Measurements from ENCODE around the gene TUBGCP6.

Gene TUBGCP6

GRCh38 chr22:50244420-50245213 is at the start of gene TUBGCP6:
TSS of gene TUBGCP6 (minus strand) at chr22:50245023. CDS start at chr22:50244459, 564 bp downstream.
- Histone ChIP-seq H3K9ac (ENCODE audit: insufficient read length) (peak within 1 kb of the TSS; percentile 87), H3K27ac (peak within 1 kb of the TSS; percentile 84; the same call in 1 of the 2 replicates), H3K9me3 (ENCODE audit: low read depth, low read length) (no peaks in the 10 kb centered on the region), H3K4me3 (peak within 1 kb of the TSS; percentile 90), H3K36me3 (ENCODE audit: insufficient read depth, low read length) (no peaks in the 10 kb centered on the region; the same call in 1 of the 2 replicates)
- peak; percentile 93 for TF ChIP-seq POLR2AphosphoS5 (IDR thresholded peaks at IDR 0.05; ENCODE audit: borderline replicate concordance, low read depth, low read length)
- no peak for TF ChIP-seq FOXP2 (optimal IDR thresholded peaks at IDR 0.05; ENCODE audit: control extremely low read depth, extremely low read length, insufficient read depth)
- TF ChIP-seq EZH2 (IDR thresholded peaks at IDR 0.05), result no peak
- DNase-seq (ENCODE audit: low read depth, low spot score), result no peak

- H3K36me3 ChIP-seq (ENCODE audit: insufficient read depth, low read length), result peaks cover 15% of the 10 kb centered on the region; the same call in 1 of the 2 replicates
- H3K4me3 ChIP-seq, result peak overlapping the region; percentile 76
- DNase-seq (ENCODE audit: low read depth, low spot score), result no peak
- TF ChIP-seq EZH2 (IDR thresholded peaks at IDR 0.05) (no peak), POLR2AphosphoS5 (IDR thresholded peaks at IDR 0.05; ENCODE audit: borderline replicate concordance, low read depth, low read length) (no peak), FOXP2 (optimal IDR thresholded peaks at IDR 0.05; ENCODE audit: control extremely low read depth, extremely low read length, insufficient read depth) (no peak)
- H3K27ac ChIP-seq, result peak overlapping the region; percentile 83
- H3K9ac ChIP-seq (ENCODE audit: insufficient read length), result no peak overlapping the region
- H3K9me3 ChIP-seq (ENCODE audit: low read depth, low read length), result no peaks in the 10 kb centered on the region
These were observed 49.5 kb upstream of the TUBGCP6 start for GRCh38 chr22:50294319-50294656.

GRCh38 chr22:50293441-50294318 is 48.9 kb upstream of the TUBGCP6 start:
- peak overlapping the region; percentile 76 for H3K4me3 ChIP-seq
- TF ChIP-seq POLR2AphosphoS5 (IDR thresholded peaks at IDR 0.05; ENCODE audit: borderline replicate concordance, low read depth, low read length) (no peak), EZH2 (IDR thresholded peaks at IDR 0.05) (no peak), FOXP2 (optimal IDR thresholded peaks at IDR 0.05; ENCODE audit: control extremely low read depth, extremely low read length, insufficient read depth) (peak; percentile 7)
- H3K27ac ChIP-seq, result peak overlapping the region; percentile 83
- no peaks in the 10 kb centered on the region for H3K9me3 ChIP-seq (ENCODE audit: low read depth, low read length)
- peak overlapping the region; percentile 67 for H3K9ac ChIP-seq (ENCODE audit: insufficient read length)
- DNase-seq (ENCODE audit: low read depth, low spot score), result no peak
- peaks cover 21% of the 10 kb centered on the region; the same call in 1 of the 2 replicates for H3K36me3 ChIP-seq (ENCODE audit: insufficient read depth, low read length)

- Histone ChIP-seq H3K9me3 (ENCODE audit: low read depth, low read length) (no peaks in the 10 kb centered on the region), H3K36me3 (ENCODE audit: insufficient read depth, low read length) (peaks cover 29% of the 10 kb centered on the region; the same call in 1 of the 2 replicates), H3K27ac (peak overlapping the region; percentile 83), H3K4me3 (peak overlapping the region; percentile 76), H3K9ac (ENCODE audit: insufficient read length) (peak overlapping the region; percentile 67)
- TF ChIP-seq FOXP2 (optimal IDR thresholded peaks at IDR 0.05; ENCODE audit: control extremely low read depth, extremely low read length, insufficient read depth) (no peak), EZH2 (IDR thresholded peaks at IDR 0.05) (no peak), POLR2AphosphoS5 (IDR thresholded peaks at IDR 0.05; ENCODE audit: borderline replicate concordance, low read depth, low read length) (no peak)
- no peak for DNase-seq (ENCODE audit: low read depth, low spot score)
These were observed 48.0 kb upstream of the TUBGCP6 start for GRCh38 chr22:50292643-50293440.

- Histone ChIP-seq H3K9me3 (ENCODE audit: low read depth, low read length) (no peaks in the 10 kb centered on the region), H3K36me3 (ENCODE audit: insufficient read depth, low read length) (peaks cover 30% of the 10 kb centered on the region; the same call in 1 of the 2 replicates), H3K9ac (ENCODE audit: insufficient read length) (no peak overlapping the region), H3K27ac (no peak overlapping the region), H3K4me3 (no peak overlapping the region)
- TF ChIP-seq POLR2AphosphoS5 (IDR thresholded peaks at IDR 0.05; ENCODE audit: borderline replicate concordance, low read depth, low read length) (no peak), EZH2 (IDR thresholded peaks at IDR 0.05) (no peak), FOXP2 (optimal IDR thresholded peaks at IDR 0.05; ENCODE audit: control extremely low read depth, extremely low read length, insufficient read depth) (no peak)
- no peak for DNase-seq (ENCODE audit: low read depth, low spot score)
These were observed 45.3 kb upstream of the TUBGCP6 start for GRCh38 chr22:50289942-50290630.

GRCh38 chr22:50289151-50289941 is 44.5 kb upstream of the TUBGCP6 start:
- Histone ChIP-seq H3K27ac (no peak overlapping the region), H3K36me3 (ENCODE audit: insufficient read depth, low read length) (peaks cover 30% of the 10 kb centered on the region; the same call in 1 of the 2 replicates), H3K9ac (ENCODE audit: insufficient read length) (no peak overlapping the region), H3K4me3 (no peak overlapping the region), H3K9me3 (ENCODE audit: low read depth, low read length) (no peaks in the 10 kb centered on the region)
- no peak for DNase-seq (ENCODE audit: low read depth, low spot score)
- no peak for TF ChIP-seq EZH2 (IDR thresholded peaks at IDR 0.05)
- TF ChIP-seq FOXP2 (optimal IDR thresholded peaks at IDR 0.05; ENCODE audit: control extremely low read depth, extremely low read length, insufficient read depth), result no peak
- no peak for TF ChIP-seq POLR2AphosphoS5 (IDR thresholded peaks at IDR 0.05; ENCODE audit: borderline replicate concordance, low read depth, low read length)
